ENCODE data around the gene JAKMIP2. TPM values are rescaled to one million over a fixed set of nuclear protein-coding genes. Genes with fewer than 3 reads are reported as not detected.

The JAKMIP2 gene
- total and polyA plus RNA-seq, 2 experiments from 2014 or later: 0.23 TPM; not detected in 1

- Histone ChIP-seq H3K79me2 (ENCODE audit: insufficient read depth) (no peaks in the 10 kb centered on the region), H3K9me3 (ENCODE audit: low read depth) (no peaks in the 10 kb centered on the region), H3K4me2 (ENCODE audit: unreplicated experiment) (no peak overlapping the region), H2AFZ (no peak overlapping the region), H3K27me3 (replicated peaks; ENCODE audit: insufficient read depth) (no peaks in the 10 kb centered on the region), H3F3A (ENCODE audit: insufficient read depth) (peaks cover 25% of the 10 kb centered on the region), H3K27ac (no peak overlapping the region), H3K9ac (no peak overlapping the region), H3K4me1 (ENCODE audit: insufficient read depth) (peaks cover 23% of the 10 kb centered on the region), H3K9me2 (ENCODE audit: insufficient read depth) (no peaks in the 10 kb centered on the region), H3K36me3 (ENCODE audit: low read depth) (no peaks in the 10 kb centered on the region), H4K20me1 (ENCODE audit: insufficient read depth) (no peaks in the 10 kb centered on the region), H3K4me3 (no peak overlapping the region)
- no peak for TF ChIP-seq EZH2 (IDR thresholded peaks at IDR 0.05; ENCODE audit: insufficient read depth, poor library complexity, severe bottlenecking)
- no peak for TF ChIP-seq EZH2phosphoT487 (IDR thresholded peaks at IDR 0.05; ENCODE audit: insufficient read depth, low read depth)
- WGBS, 2 experiments (ENCODE audit: low coverage in 1 of 2, low lambda C conversion rate in 2 of 2, missing lambda C conversion rate in 2 of 2): 11 to 25% methylated on average over 1 of the region's 1 CpG
- in situ Hi-C loops (cut with MboI): no loop called here
- peak; percentile 81 for DNase-seq
Observed at GRCh38 chr5:147539053-147539452, 243.5 kb downstream of the JAKMIP2 start.

GRCh38 chr5:147538236-147538635 is 244.3 kb downstream of the JAKMIP2 start:
- Histone ChIP-seq H3K79me2 (ENCODE audit: insufficient read depth) (no peaks in the 10 kb centered on the region), H3K27me3 (replicated peaks; ENCODE audit: insufficient read depth) (no peaks in the 10 kb centered on the region), H4K20me1 (ENCODE audit: insufficient read depth) (no peaks in the 10 kb centered on the region), H3K36me3 (ENCODE audit: low read depth) (no peaks in the 10 kb centered on the region), H3K4me1 (ENCODE audit: insufficient read depth) (peaks cover 27% of the 10 kb centered on the region), H3K27ac (no peak overlapping the region), H3K9me2 (ENCODE audit: insufficient read depth) (no peaks in the 10 kb centered on the region), H3K9me3 (ENCODE audit: low read depth) (no peaks in the 10 kb centered on the region), H3K9ac (no peak overlapping the region), H3F3A (ENCODE audit: insufficient read depth) (peaks cover 25% of the 10 kb centered on the region), H2AFZ (no peak overlapping the region), H3K4me2 (ENCODE audit: unreplicated experiment) (no peak overlapping the region), H3K4me3 (no peak overlapping the region)
- whole genome bisulfite sequencing, 2 experiments (ENCODE audit: low coverage in 1 of 2, low lambda C conversion rate in 2 of 2, missing lambda C conversion rate in 2 of 2): 94 to 97% methylated on average over 1 of the region's 1 CpG
- no peak for DNase-seq
- in situ Hi-C loops (cut with MboI): no loop called here
- no peak for TF ChIP-seq EZH2phosphoT487 (IDR thresholded peaks at IDR 0.05; ENCODE audit: insufficient read depth, low read depth)
- TF ChIP-seq EZH2 (IDR thresholded peaks at IDR 0.05; ENCODE audit: insufficient read depth, poor library complexity, severe bottlenecking): no peak

Other genes starting within 250 kb of the JAKMIP2 start
- not detected in 2 replicates for gene SPINK1, start 48.9 kb upstream of the JAKMIP2 start, total RNA-seq (2014; rRNA removed; shearing (Covaris generic))
- not detected in 2 replicates for gene SPINK1, start 48.9 kb upstream of the JAKMIP2 start, polyA plus RNA-seq (2016; fragmentation: Nextera tagmentation; extraction: Ambion mirVana)
- not detected in 2 replicates for gene SCGB3A2, start 96.0 kb upstream of the JAKMIP2 start, total RNA-seq (2014; rRNA removed; shearing (Covaris generic))
- not detected in 2 replicates for gene SCGB3A2, start 96.0 kb upstream of the JAKMIP2 start, polyA plus RNA-seq (2016; fragmentation: Nextera tagmentation; extraction: Ambion mirVana)
- gene C5orf46, start 123.8 kb upstream of the JAKMIP2 start, total RNA-seq (2014; rRNA removed; shearing (Covaris generic)): not detected in 2 replicates
- 0.43 and 1.5 TPM in 2 replicates for gene C5orf46, start 123.8 kb upstream of the JAKMIP2 start, polyA plus RNA-seq (2016; fragmentation: Nextera tagmentation; extraction: Ambion mirVana)

Data from GM23248 (cell line).